ENCODE results near the gene MFN2. TPM values are rescaled to one million over a fixed set of nuclear protein-coding genes. Genes with fewer than 3 reads are reported as not detected.

Gene MFN2
- total RNA-seq, 1 experiment from 2014 or later, result 73.9 TPM

- POLR2A ChIA-PET, result no interaction called here
- no peak for DNase-seq
Measured at GRCh38 chr1:12015499-12015898, 35.3 kb downstream of the MFN2 start.

GRCh38 chr1:12016182-12016581, 35.9 kb downstream of the MFN2 start:
- Mint-ChIP-seq H3K4me3 (ENCODE audit: unreplicated experiment) (no peak overlapping the region), H3K36me3 (ENCODE audit: insufficient read depth, unreplicated experiment) (peaks cover 27% of the 10 kb centered on the region)

More at GRCh38 chr1:12015499-12015898, 35.3 kb downstream of the MFN2 start:
- Mint-ChIP-seq H3K36me3 (ENCODE audit: insufficient read depth, unreplicated experiment) (peaks cover 34% of the 10 kb centered on the region), H3K4me3 (ENCODE audit: unreplicated experiment) (no peak overlapping the region), H3K27me3 (ENCODE audit: insufficient read depth, unreplicated experiment) (no peaks in the 10 kb centered on the region), H3K27ac (ENCODE audit: unreplicated experiment) (no peak overlapping the region), H3K9me3 (ENCODE audit: unreplicated experiment) (no peaks in the 10 kb centered on the region), H3K4me1 (ENCODE audit: low read depth, unreplicated experiment) (peaks cover 6% of the 10 kb centered on the region)
- H3K4me3 ChIP-seq (ENCODE audit: low read depth, low read length), result no peak overlapping the region
- H3K27me3 ChIP-seq (replicated peaks; ENCODE audit: control insufficient read depth, insufficient read depth, low read length), result no peaks in the 10 kb centered on the region
- intact Hi-C loops (cut with micrococcal nuclease; ENCODE audit: unreplicated experiment), result no loop called here
- no TSS peak for BruUV-seq (replicated peaks)
- H3K4me1 ChIP-seq, result no peaks in the 10 kb centered on the region
- peaks cover 3% of the 10 kb centered on the region for H3K36me3 ChIP-seq (ENCODE audit: control insufficient read depth, insufficient read depth, low read length)
- no peak for TF ChIP-seq CTCF (IDR thresholded peaks at IDR 0.05; ENCODE audit: insufficient read depth in 1 of 2, low read depth in 1 of 2, low read length in 1 of 2, severe bottlenecking in 1 of 2, unreplicated experiment in 1 of 2)
- H3K9me3 ChIP-seq, result no peaks in the 10 kb centered on the region
- CTCF ChIA-PET, result no interaction called here

GRCh38 chr1:12019858-12020509, 39.7 kb downstream of the MFN2 start:
- peak overlapping the region; percentile 50 for H3K27ac Mint-ChIP-seq (ENCODE audit: unreplicated experiment)
- POLR2A ChIA-PET, result interaction anchor here (0.7 to 2.7 kb wide), 5 partner anchors 11 to 111 kb away, joined by 3 to 30 read pairs (median 4); partner anchors contain the start of gene MFN2
- Histone ChIP-seq H3K9me3 (no peaks in the 10 kb centered on the region), H3K4me3 (ENCODE audit: low read depth, low read length) (peak overlapping the region; percentile 81), H3K27me3 (replicated peaks; ENCODE audit: control insufficient read depth, insufficient read depth, low read length) (no peaks in the 10 kb centered on the region), H3K4me1 (no peaks in the 10 kb centered on the region), H3K36me3 (ENCODE audit: control insufficient read depth, insufficient read depth, low read length) (peaks cover 4% of the 10 kb centered on the region)
- no peak for DNase-seq
- no TSS peak for BruUV-seq (replicated peaks)
- intact Hi-C loops (cut with micrococcal nuclease; ENCODE audit: unreplicated experiment), result no loop called here
- H3K36me3 Mint-ChIP-seq (ENCODE audit: insufficient read depth, unreplicated experiment), result peaks cover 23% of the 10 kb centered on the region
- CTCF ChIA-PET, result interaction anchor here (0.6 to 1.1 kb wide), 3 partner anchors 12 to 161 kb away, joined by 3 to 6 read pairs (median 3); partner anchors contain the start of gene NPPB
- H3K4me1 Mint-ChIP-seq (ENCODE audit: low read depth, unreplicated experiment), result no peaks in the 10 kb centered on the region
- H3K9me3 Mint-ChIP-seq (ENCODE audit: unreplicated experiment), result no peaks in the 10 kb centered on the region
- H3K27me3 Mint-ChIP-seq (ENCODE audit: insufficient read depth, unreplicated experiment), result no peaks in the 10 kb centered on the region
- no peak for TF ChIP-seq CTCF (IDR thresholded peaks at IDR 0.05; ENCODE audit: insufficient read depth in 1 of 2, low read depth in 1 of 2, low read length in 1 of 2, severe bottlenecking in 1 of 2, unreplicated experiment in 1 of 2)
- H3K4me3 Mint-ChIP-seq (ENCODE audit: unreplicated experiment), result peak overlapping the region; percentile 74

More at GRCh38 chr1:12016182-12016581, 35.9 kb downstream of the MFN2 start:
- intact Hi-C loops (cut with micrococcal nuclease; ENCODE audit: unreplicated experiment), result no loop called here
- Mint-ChIP-seq H3K27ac (ENCODE audit: unreplicated experiment) (no peak overlapping the region), H3K4me1 (ENCODE audit: low read depth, unreplicated experiment) (peaks cover 6% of the 10 kb centered on the region), H3K27me3 (ENCODE audit: insufficient read depth, unreplicated experiment) (no peaks in the 10 kb centered on the region), H3K9me3 (ENCODE audit: unreplicated experiment) (no peaks in the 10 kb centered on the region)
- no peak overlapping the region for H3K4me3 ChIP-seq (ENCODE audit: low read depth, low read length)
- no peaks in the 10 kb centered on the region for H3K9me3 ChIP-seq
- no peaks in the 10 kb centered on the region for H3K4me1 ChIP-seq
- no peaks in the 10 kb centered on the region for H3K27me3 ChIP-seq (replicated peaks; ENCODE audit: control insufficient read depth, insufficient read depth, low read length)
- H3K36me3 ChIP-seq (ENCODE audit: control insufficient read depth, insufficient read depth, low read length), result peaks cover 2% of the 10 kb centered on the region; the same call in 1 of the 2 replicates
- CTCF ChIA-PET, result no interaction called here
- POLR2A ChIA-PET, result no interaction called here
- no peak for TF ChIP-seq CTCF (IDR thresholded peaks at IDR 0.05; ENCODE audit: insufficient read depth in 1 of 2, low read depth in 1 of 2, low read length in 1 of 2, severe bottlenecking in 1 of 2, unreplicated experiment in 1 of 2)
- no peak for DNase-seq
- no TSS peak for BruUV-seq (replicated peaks)

All from Caco-2 (cell line).